ENCODE measurements around the gene TENT5C.

Gene TENT5C

GRCh38 chr1:117608758-117609157 is 2.9 kb downstream of the TENT5C start:
- TF ChIP-seq CTCF (conservative IDR thresholded peaks at IDR 0.05) = no peak
- TF ChIP-seq ZFX (IDR thresholded peaks at IDR 0.05) = no peak
- no peak overlapping the region for H3K27ac ChIP-seq

- TF ChIP-seq ZFX (IDR thresholded peaks at IDR 0.05) (no peak), CTCF (conservative IDR thresholded peaks at IDR 0.05) (no peak)
- no peak overlapping the region for H3K27ac ChIP-seq
These were observed 3.6 kb downstream of the TENT5C start for GRCh38 chr1:117609471-117609911.

GRCh38 chr1:117610036-117610435 is 4.2 kb downstream of the TENT5C start:
- TF ChIP-seq CTCF (conservative IDR thresholded peaks at IDR 0.05) (no peak), ZFX (IDR thresholded peaks at IDR 0.05) (no peak)
- no peak overlapping the region for H3K27ac ChIP-seq

GRCh38 chr1:117611121-117611601 is 5.3 kb downstream of the TENT5C start:
- TF ChIP-seq ZFX (IDR thresholded peaks at IDR 0.05) = no peak
- TF ChIP-seq CTCF (conservative IDR thresholded peaks at IDR 0.05) = no peak
- H3K27ac ChIP-seq = no peak overlapping the region

- TF ChIP-seq CTCF (conservative IDR thresholded peaks at IDR 0.05) = no peak
- TF ChIP-seq ZFX (IDR thresholded peaks at IDR 0.05) = no peak
- no peak overlapping the region for H3K27ac ChIP-seq
These were observed 6.1 kb downstream of the TENT5C start for GRCh38 chr1:117611894-117612483.

- no peak overlapping the region for H3K27ac ChIP-seq
- TF ChIP-seq ZFX (IDR thresholded peaks at IDR 0.05) (no peak), CTCF (conservative IDR thresholded peaks at IDR 0.05) (no peak)
These were observed 6.8 kb downstream of the TENT5C start for GRCh38 chr1:117612517-117613248.

- H3K27ac ChIP-seq = no peak overlapping the region
- TF ChIP-seq ZFX (IDR thresholded peaks at IDR 0.05) (no peak), CTCF (conservative IDR thresholded peaks at IDR 0.05) (no peak)
These were observed 7.6 kb downstream of the TENT5C start for GRCh38 chr1:117613249-117613968.

Data from C4-2B (cell line).